Tibial nerve (tissue), 4 donors: ENCODE data around the gene DHX34. TPM values are rescaled to one million over a fixed set of nuclear protein-coding genes. Genes with fewer than 3 reads are reported as not detected.

ENCODE experiments used
- DNase-seq, 2 donors: peaks; one replicate each; pipeline ENCODE4 v3.0.0-alpha.2; 2019; ENCODE audit warnings: low spot score in 2 of 2
- H3K27ac ChIP-seq, 4 donors: fragments of 200-600 bp; sonication (generic) in 3 of 4; one replicate each; pipeline ENCODE4 v1.5.1; 2017 to 2019; ENCODE audit warnings: mild to moderate bottlenecking in 1 of 4
- H3K27me3 ChIP-seq, 2 donors: fragments of 200-600 bp; sonication (generic) in 1 of 2; one replicate each; pipeline versions ENCODE4 v1.5.1 to v1.6.0; 2017 to 2019
- H3K36me3 ChIP-seq, 3 donors: fragments of 200-600 bp; sonication (generic); one replicate each; pipeline ENCODE4 v1.5.1; 2018 to 2019
- H3K4me1 ChIP-seq, 4 donors: fragments of 200-600 bp; sonication (generic) in 3 of 4; one replicate each; pipeline ENCODE4 v1.5.1; 2017 to 2019
- H3K4me3 ChIP-seq, 4 donors: fragments of 200-600 bp; sonication (generic) in 3 of 4; one replicate each; pipeline ENCODE4 v1.5.1; 2017 to 2019; ENCODE audit warnings: mild to moderate bottlenecking in 1 of 4, moderate library complexity in 1 of 4
- H3K9me3 ChIP-seq, 4 donors: fragments of 200-600 bp; sonication (generic) in 3 of 4; one replicate each; pipeline ENCODE4 v1.5.1; 2017 to 2019
- CTCF ChIP-seq, 5 experiments: fragments of 200-600 bp in 3 of 5; fragments of 450-650 bp in 2 of 5; sonication (generic) in 3 of 5; IDR thresholded peaks; one replicate each; pipeline ENCODE4 v1.5.1; 2016 to 2019; ENCODE audit warnings: antibody characterized with exemption in 5 of 5, mild to moderate bottlenecking in 3 of 5, moderate library complexity in 2 of 5
- EP300 ChIP-seq, 2 donors: sonication (generic); formaldehyde crosslinking; IDR thresholded peaks; one replicate each; pipeline ENCODE4 v1.6.1; 2017; ENCODE audit warnings: antibody characterized with exemption in 2 of 2, mild to moderate bottlenecking in 1 of 2
- POLR2A ChIP-seq, 2 donors: fragments of 450-650 bp; IDR thresholded peaks; one replicate each; pipeline ENCODE4 v1.6.1; 2017; ENCODE audit warnings: antibody characterized with exemption in 2 of 2, mild to moderate bottlenecking in 2 of 2, moderate library complexity in 2 of 2
- WGBS, 2 donors: methylation state at CpG; one replicate each; pipeline ENCODE4 v1.1.5; 2018; 5-methylcytosine and 5-hydroxymethylcytosine counted together
- total RNA-seq, 4 donors: library from RNA; depleted of rRNA; stranded (reverse); fragments of >200 nt; gene quantifications; one replicate each; pipeline ENCODE4 v1.1.0, GENCODE V29; 2016

The DHX34 gene
- total RNA-seq, 4 donors from 2014 or later = 12.4 to 43.8 (median 13.9) TPM

GRCh38 chr19:47370045-47370611 is 21.0 kb downstream of the DHX34 start:
- 66 to 78% methylated on average over 10 of the region's 10 CpGs for WGBS, 2 donors

DNA sequence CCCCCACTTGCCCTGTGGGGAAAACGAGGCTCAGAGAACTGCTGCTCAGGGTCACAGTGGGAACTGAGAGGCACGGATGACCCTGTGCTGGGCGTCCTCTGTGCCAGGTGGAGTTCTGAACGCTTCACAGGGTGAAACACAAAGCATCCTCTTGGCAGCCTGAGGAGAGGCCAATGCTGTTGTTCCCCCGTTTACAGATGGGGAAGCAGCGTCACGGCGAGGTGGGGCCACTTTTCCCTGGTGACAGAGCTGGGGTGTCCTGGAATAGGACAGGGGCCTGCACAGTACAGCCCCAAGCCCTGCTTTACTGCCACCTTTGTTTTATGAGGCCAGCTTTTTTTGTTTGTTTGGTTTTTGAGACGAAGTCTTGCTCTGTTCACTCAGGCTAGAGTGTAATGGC is 22.1 kb downstream of the DHX34 start:
- H3K36me3 ChIP-seq = peaks cover 1 to 95% (median 37%) of the 10 kb centered on the region in 3 donors
- 91 to 92% methylated on average over 7 to 8 of the region's 9 CpGs for WGBS, 2 donors
- H3K9me3 ChIP-seq = no peaks in the 10 kb centered on the region
- no peak overlapping the region for H3K27ac ChIP-seq
- H3K4me1 ChIP-seq = no peaks in the 10 kb centered on the region
- TF ChIP-seq EP300 (IDR thresholded peaks at IDR 0.05) (no peak), CTCF (IDR thresholded peaks at IDR 0.05) (no peak), POLR2A (IDR thresholded peaks at IDR 0.05) (no peak)
- H3K27me3 ChIP-seq = no peaks in the 10 kb centered on the region
- DNase-seq = no peak
- no peak overlapping the region for H3K4me3 ChIP-seq

More at GRCh38 chr19:47370045-47370611, 21.0 kb downstream of the DHX34 start:
- no peaks in the 10 kb centered on the region for H3K9me3 ChIP-seq
- H3K27me3 ChIP-seq = no peaks in the 10 kb centered on the region
- H3K4me1 ChIP-seq = no peaks in the 10 kb centered on the region
- TF ChIP-seq POLR2A (IDR thresholded peaks at IDR 0.05) (no peak), CTCF (IDR thresholded peaks at IDR 0.05) (no peak), EP300 (IDR thresholded peaks at IDR 0.05) (no peak)
- H3K4me3 ChIP-seq = no peak overlapping the region
- no peak overlapping the region for H3K27ac ChIP-seq
- DNase-seq = no peak
- peaks cover 0 to 95% (median 28%) of the 10 kb centered on the region in 3 donors for H3K36me3 ChIP-seq

DNA sequence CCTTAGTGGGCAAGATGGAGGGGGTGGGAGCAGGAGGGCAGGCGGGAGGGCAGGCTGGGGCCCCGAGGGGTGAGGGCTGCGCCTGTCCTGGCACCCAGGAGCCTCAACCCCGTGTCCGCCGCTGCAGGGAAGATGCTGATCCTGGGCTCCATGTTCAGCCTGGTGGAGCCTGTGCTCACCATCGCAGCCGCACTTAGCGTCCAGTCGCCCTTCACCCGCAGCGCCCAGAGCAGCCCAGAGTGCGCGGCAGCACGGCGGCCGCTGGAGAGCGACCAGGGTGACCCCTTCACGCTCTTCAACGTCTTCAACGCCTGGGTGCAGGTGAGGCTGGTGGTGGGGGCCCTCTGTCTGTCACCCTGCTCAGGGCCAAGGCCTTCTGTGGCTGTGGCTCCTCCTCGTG is 23.5 kb downstream of the DHX34 start:
- H3K36me3 ChIP-seq = peaks cover 4 to 95% (median 49%) of the 10 kb centered on the region in 3 donors
- no peak overlapping the region for H3K27ac ChIP-seq
- no peaks in the 10 kb centered on the region for H3K9me3 ChIP-seq
- no peak for TF ChIP-seq POLR2A (IDR thresholded peaks at IDR 0.05)
- no peak for TF ChIP-seq EP300 (IDR thresholded peaks at IDR 0.05)
- TF ChIP-seq CTCF (IDR thresholded peaks at IDR 0.05) = no peak
- no peaks in the 10 kb centered on the region for H3K4me1 ChIP-seq
- no peaks in the 10 kb centered on the region for H3K27me3 ChIP-seq
- no peak overlapping the region for H3K4me3 ChIP-seq
- whole genome bisulfite sequencing, 2 donors = 97 to 98% methylated on average over 19 to 21 of the region's 22 CpGs
- DNase-seq = no peak

DNA sequence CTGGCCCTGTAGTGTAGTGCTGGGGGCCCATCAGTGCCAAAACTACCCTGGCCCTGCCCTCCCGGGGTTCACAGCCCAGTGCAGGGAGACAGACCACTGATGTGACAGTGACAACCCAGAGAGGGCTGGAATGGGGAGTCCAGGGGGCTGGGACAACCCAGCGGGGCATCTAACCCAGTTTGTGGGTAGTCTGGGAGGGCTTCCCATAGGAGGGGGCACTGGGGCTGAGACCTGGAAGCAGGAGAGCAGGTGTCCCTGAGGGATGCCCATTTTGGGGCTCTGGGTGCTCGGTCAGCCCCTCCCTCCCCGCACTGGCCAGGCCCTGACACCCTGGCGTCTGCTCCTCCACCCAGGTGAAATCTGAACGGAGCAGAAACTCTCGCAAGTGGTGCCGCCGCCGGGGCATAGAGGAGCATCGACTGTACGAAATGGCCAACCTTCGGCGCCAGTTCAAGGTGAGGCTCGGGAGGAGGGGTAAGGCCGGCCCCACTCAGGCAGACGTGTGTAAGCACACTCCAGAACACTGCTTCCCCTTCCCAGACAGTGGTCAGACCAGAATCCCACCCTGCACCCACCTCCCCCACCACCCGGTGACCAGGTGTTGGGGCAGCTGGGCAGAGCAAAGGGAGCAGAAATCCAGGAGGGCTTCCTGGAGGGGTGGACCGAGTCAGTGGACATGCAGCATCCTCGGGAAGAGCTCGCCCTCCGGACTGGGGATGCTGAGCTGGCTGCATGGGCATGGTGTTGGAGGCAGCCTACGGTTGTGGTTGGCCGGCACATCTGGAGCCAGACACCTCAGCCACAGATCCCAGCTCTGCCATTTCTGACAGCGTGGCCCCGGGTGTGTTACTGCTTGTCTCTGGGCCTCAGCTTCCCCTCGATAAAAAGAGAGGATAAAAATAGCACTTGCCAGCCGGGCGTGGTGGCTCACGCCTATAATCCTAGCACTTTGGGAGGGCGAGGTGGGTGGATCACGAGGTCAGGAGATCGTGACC is 24.4 kb downstream of the DHX34 start:
- Histone ChIP-seq H3K9me3 (no peaks in the 10 kb centered on the region), H3K4me3 (no peak overlapping the region), H3K4me1 (no peaks in the 10 kb centered on the region), H3K27ac (no peak overlapping the region), H3K36me3 (peaks cover 4 to 100% (median 49%) of the 10 kb centered on the region in 3 donors), H3K27me3 (no peaks in the 10 kb centered on the region)
- TF ChIP-seq EP300 (IDR thresholded peaks at IDR 0.05) (no peak), POLR2A (IDR thresholded peaks at IDR 0.05) (no peak), CTCF (IDR thresholded peaks at IDR 0.05) (no peak)
- WGBS, 2 donors = 91 to 92% methylated on average over 31 to 33 of the region's 33 CpGs
- DNase-seq = no peak
